HG02981 (cell line): Measurements from ENCODE around the gene MLPH.
A peak's percentile ranks its signal among the peaks of the same experiment; 100 is the strongest.
"Not testable (repeated sequence)": the region's sequence is repeated elsewhere in the genome, so short reads cannot be mapped to it uniquely, and the experiment has no call there.

ENCODE experiments used
- ATAC-seq: cut with Tn5 transposase; IDR thresholded peaks from one replicate; pipeline ENCODE4 v1.9.1; 2021; ENCODE audit warnings: mild to moderate bottlenecking, moderate library complexity; ENCODE audit not compliant: unreplicated experiment

The MLPH gene

DNA sequence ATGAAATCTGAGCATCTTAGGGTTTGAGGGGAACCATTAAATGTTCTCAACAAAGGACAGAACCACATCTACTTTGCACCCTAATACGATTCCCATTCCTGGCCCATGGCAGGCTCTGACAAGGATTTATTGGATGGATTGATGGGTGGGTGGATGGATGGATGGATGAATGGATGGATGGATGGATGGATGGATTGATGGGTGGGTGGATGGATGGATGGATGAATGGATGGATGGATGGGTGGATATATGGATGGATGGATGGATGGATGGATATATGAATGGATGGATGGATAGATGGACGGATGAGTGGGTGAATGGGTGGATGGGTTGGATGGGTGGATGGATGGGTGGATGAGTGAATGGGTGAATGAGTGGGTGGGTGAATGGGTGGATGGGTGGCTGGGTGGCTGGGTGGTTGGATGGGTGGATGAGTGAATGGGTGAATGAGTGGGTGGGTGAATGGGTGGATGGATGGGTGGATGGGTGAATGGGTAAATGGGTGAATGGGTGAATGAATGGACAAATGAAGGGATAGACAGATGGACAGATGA lies 29.6 kb upstream of the MLPH start:
- no peak for ATAC-seq

DNA sequence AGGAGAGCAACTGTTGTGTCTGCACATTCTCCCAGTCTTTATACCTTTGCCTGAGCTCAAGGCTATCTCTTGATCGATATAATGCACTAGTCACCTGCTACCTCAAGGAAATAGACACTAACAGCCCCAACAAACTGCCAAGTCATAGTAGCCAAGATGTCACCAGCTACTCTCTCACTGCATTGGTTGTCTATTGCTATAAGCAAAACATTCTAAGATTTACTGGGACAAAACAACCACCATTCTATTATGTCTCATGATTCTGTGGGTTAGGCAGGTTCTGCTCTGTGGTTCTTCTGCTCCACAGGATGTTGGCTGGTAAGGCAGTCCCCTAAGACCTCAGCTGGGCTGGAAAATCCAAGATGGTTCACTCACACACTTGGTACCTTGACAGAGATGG lies 28.5 kb upstream of the MLPH start:
- no peak for ATAC-seq

DNA sequence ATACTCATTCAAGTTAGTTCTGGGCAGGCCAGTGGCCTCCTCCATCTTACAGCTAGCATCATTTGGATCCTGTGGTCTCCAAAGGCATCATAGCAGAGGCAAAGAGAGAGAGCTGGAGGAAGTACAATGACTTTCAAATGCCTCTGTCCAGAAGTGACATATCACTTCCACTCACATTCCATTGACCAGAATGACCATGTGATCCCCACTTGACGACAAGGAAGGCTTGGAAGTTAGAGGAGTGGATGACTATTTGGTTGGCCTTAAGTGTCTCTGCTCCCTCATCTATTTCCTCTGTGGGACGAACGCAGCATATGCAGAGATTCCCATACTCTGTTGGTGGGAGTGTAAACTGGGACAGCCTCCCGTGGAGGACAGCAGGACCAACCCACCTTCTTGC lies 27.8 kb upstream of the MLPH start:
- ATAC-seq = no peak

DNA sequence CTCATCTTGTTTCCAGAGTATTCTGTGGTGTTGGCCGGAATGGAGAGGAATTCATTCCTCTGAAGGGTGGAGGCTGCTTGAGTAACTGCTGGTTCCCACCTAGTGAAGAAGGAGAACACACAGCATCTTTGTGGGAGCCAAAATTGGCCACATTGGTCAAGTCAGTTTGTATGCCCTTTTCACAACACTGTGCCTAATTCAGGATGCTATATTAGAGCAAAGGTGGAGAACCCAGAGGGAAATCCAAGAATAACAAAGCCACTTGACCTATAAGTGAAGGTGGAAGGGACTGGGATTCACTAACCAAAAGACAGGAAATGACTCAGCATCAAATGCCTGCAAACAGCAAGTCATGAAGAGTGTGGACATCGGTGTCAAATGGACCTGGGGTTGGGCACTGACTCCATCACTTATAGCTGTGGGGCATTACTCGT lies 27.3 kb upstream of the MLPH start:
- ATAC-seq = no peak

DNA sequence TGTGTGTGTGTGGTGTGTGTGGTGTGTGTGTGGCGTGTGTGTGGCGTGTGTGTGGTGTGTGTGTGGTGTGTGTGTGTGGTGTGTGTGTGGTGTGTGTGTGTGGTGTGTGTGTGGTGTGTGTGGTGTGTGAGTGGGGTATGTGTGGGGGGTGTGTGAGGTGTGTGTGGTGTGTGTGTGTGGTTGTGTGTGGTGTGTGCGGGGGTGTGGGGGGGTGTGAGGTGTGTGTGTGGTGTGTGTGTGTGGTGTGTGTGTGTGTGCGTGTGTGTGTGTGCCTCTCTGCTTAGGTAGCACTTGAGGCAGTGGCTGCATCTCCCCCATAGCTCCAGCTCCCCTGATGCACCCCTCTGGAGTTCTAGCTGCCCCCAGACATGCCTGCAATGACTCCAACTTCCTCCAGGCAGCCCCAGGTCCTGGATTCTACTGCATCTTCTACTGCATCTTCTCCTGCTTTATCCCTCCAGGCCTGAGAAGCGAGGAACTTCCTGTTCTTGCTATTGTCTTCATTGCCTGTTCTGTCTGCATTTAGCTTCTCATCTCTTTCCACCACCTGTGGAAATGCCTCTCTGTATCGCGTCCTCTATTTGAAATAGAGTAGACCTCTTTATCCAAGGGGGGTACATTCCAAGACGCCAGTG lies 22.2 kb upstream of the MLPH start:
- ATAC-seq = no peak

DNA sequence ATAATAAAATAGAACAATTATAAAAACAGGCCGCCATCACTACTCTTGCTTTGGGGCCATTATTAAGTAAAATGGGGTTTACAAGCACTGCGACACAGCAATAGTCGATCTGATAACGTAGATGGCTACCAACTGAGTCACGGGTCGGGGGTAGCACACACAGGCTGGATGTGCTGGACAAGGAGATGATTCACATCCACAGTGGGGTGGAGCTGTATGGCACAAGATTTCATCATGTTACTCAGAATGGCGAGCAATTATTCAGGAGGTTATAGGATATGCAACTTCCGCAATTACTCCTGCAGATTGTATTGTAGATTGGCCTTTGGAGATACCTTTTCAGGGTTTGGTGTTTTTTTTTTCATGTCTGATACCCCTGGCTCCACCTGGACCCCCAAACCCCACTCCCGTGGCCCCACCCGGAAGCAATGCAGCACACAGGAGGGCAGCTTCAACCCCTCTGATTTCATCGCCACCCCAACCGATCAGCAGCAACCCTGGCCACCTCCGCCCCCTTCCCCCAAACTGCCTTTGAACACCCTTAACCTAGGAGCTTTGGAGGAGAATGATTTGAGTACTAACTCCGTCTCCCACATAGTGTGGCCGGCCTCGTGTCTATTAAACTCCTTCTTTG lies 21.4 kb upstream of the MLPH start:
- ATAC-seq = no peak

DNA sequence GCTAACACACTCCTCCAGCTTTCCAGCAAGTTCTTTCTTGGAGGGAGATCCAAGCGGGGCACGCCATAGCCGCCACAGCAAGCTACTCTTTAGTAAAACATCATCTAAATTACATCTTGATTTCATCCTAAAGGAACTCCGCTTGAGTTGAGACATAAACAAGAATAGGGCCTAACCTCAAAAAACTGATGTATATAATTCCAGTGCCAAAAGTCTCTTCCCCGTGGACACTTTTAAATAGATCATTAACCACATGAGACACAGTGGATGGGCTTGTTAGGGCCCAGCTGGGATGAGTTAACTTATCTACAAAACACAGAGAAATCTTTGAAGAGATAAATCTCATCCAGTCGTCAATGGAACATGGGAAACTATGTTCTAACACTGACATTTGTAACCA lies 20.8 kb upstream of the MLPH start:
- no peak for ATAC-seq

DNA sequence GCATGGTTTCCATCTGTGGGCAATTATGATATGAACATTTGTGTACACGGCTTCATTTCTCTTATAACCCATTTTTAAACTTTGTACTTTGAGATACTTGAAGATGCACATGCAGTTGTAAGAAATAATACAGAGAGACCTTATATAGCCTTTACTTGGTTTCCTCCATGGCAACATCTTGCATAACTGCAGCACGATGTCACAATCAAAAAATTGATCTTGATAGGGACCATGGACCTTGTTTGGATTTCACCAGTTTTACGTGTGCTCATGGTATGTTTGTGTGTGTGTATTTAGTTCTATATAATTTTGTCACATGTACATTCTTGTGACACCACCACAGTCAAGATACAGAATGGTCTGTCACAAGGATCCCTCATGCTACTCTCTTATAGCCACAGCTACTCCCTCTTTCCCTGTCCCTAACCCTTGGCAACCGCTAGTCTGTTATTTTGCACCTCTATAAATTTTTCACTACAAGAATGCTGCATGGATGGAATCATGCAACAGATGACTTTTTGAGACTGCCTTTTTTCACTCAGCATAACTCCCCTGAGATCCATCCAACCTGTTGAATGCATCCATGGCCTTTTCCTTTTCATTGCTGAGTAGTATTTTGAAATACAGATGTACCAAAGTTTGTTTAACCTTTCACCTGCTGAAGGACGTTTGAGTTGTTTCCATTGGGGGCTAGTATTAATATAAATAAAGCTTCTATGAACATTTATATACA lies 19.4 kb upstream of the MLPH start:
- no peak for ATAC-seq

DNA sequence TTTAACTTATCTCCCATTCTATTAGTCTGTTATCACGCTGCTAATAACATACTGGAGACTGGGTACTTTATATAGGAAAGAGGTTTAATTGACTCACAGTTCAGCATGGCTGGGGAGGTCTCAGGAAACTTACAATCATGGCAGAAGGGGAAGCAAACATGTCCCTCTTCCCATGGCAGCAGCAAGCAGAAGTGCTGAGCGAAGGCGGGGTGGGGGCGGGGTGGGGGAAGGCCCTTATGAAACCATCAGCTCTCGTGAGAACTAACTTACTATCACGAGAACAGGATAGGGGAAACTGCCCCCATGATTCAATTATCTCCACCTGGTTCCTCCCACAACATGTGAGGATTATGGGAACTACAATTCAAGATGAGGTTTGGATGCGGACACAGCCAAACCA lies 17.6 kb upstream of the MLPH start:
- not testable (repeated sequence) for ATAC-seq

DNA sequence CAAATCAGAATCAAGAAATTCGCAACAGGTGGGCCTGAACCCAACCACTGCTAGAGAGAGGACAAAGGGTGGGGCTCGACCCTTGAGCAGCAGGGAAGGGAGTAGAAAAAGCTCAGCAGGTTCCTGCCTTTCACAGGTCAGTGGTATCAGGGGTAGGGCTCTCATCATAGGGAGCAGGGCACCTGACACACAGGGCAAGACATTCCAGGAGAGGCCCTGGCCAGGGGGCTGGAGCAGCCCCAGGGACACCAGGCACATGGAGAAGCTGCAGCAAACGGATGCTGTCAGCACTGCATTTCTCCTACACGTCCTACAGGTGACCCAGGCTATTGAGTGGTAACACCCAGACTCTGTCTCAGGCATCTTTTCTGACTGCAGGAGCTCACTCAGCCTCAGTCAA lies 17.2 kb upstream of the MLPH start:
- no peak for ATAC-seq

DNA sequence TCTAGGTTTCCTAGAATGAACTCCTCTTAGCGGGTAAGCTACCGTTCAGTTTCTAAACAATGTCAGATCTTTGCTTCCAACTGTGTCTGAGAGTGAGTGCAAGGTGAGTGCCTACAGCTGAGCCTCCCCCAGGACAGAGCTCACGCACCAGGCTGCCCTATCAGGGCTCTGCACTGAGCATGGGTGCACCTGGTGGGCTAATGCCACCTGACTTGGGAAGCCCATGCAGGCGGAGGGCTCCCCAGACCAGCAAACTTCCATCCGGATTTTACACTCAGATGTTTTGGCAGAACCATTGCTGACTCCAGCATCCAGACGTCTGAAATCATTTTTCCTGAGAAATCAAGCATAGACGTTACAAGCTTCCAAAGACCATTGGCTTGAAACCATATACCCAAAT lies 16.1 kb upstream of the MLPH start:
- no peak for ATAC-seq

DNA sequence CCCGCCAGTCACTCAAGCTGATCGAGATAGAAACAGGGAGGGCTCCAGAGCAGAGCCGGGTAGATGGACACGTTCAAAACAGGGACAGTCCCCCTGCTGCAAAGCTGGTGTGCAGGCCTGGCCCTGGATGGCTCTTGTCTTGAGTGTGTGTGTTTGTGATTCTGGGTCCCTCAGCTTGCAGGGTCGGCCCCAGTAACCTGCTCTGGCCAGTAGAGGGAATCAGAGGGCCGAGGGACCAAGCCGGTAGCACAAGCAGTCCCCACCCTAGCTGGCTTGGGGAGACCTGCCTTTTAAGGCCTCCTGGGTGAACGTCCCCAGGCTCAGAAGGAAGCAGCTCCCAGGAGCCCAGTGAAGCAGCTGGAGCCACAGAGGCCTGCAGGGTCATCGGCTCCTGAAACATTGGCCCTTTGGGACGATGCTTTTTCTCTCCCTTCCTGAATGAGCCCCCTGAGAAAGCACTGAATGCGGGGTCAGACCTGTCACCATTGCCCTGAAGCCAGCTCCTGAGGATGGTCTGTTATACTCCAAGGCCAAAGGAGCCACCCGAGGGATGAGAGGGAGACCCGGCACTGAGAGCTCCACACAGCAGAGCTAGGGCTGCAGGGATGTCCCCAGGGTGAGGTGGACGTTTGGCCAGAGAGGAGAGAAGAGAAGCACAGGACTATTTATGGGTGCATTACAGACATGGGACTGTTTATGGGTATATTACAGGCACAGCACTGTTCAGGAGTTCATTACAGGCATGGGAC lies 15.4 kb upstream of the MLPH start:
- ATAC-seq = peak; percentile 30

DNA sequence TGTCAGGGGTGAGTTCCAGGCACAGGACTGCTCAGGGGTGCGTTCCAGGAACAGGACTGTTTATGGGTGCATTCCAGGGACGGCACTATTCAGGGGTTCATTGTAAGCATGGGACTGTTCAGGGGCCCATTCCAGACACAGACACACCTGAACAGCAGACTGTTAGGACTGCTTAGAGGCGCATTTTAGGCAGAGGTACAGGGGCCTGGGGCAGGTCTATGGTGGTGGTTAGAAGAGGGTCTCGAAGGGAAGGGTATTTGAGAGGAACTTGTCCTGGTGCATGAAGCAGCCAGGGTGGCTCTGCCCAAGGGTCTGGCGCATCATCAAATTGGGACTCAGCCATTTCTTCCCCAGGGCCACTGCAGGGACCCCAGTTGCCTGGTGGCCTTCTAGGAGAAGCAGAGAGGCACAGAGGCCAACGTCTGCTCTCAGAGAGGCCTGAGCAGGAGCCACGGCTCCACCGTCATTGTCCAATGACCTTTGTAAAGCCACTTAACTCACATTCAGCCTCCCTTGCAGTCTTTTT lies 14.8 kb upstream of the MLPH start:
- ATAC-seq = no peak

DNA sequence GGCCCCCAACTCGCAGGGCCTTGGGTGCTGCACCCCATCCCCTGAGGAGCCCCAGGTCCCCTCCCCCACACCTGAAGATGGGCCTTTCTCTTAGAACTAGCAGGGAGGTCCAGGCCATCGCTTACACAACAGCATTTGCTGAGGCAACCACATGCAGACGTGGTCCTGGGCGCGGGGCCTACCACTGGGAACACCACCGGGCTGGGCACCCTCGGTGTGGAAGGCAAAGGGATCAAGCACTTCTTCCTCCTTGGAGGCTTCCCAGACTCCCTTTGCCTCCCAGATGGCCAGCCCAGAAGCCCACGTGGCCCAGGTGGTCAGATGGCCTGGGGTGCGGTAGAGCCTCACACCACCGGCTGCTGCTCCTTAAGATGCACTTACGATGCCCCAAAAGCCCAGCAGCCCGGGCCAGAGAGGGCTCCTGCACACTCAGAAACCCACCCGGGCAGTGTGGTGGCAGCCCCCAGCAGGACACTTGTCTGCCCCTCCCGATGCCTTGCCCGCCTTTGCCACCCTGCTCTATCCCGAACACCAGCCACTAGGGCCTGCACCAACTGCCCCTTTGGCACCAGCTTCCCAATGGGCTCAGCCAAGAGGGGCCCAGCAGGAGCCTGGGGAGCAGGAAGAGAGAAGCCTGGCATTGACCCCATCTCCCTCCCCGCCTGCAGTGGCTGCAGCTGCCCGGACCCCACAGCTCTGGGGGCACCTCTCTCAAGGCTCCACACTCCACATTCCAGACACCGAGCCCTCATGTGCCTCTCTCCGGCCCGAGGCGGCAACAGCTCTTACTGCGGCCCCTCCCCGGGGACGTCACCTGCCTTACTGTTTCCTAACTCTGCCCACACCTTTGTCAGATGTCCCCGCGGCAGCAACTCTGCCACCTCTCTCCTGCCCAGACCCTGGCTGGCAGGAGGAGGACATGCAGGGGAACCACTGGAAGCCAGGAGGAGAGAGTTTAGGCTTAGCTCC lies 13.9 kb upstream of the MLPH start:
- no peak for ATAC-seq

DNA sequence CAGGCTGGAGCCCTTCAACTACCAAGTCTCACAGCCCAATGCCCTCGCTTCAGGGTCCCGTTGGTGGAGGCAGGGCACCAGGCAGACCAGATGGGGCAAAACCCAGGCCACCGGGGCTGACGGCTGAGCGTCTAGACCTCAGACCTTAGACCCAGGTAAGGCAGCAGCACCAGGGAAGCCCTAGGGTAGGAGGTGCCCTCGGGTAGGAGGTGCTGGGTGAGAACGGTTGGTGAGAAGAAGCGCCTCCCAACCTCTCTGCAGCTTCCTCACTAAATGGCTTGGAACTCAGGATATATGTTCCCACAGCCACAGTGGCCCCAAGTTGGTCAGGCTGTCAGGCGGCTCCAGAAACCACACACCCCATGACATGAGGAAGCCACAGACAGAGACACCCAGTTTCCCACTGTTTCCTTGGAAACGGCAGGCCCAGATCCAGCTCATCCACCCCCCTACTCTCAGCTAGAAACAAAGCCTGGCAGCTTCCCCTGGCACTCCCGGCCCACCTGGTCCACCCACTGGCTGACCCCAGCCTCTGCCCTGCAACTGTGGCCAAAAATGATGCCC lies 13.1 kb upstream of the MLPH start:
- ATAC-seq = no peak

DNA sequence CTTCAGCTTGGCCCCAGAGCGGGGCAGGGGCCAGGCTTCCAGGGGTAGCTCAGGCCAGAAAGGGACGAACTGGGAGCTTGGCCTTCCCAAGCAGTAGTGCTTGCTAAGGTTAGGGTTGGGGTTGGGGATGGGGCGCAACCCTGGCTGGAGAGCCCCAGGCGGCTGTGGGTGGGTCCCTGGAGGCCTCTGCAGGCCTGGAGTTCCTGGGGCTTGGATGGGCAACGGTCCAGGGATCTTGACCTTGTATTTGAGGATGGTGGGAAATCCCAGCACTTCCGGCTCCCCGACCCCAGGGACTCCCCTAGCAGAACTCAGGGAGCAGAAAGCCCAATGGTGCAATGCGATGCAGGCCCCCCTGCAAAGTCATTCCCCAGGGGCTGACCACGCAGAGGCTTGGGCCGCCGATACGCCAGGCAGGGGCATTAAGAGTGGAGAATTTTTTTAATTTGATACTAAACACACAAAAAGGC lies 12.6 kb upstream of the MLPH start:
- no peak for ATAC-seq

DNA sequence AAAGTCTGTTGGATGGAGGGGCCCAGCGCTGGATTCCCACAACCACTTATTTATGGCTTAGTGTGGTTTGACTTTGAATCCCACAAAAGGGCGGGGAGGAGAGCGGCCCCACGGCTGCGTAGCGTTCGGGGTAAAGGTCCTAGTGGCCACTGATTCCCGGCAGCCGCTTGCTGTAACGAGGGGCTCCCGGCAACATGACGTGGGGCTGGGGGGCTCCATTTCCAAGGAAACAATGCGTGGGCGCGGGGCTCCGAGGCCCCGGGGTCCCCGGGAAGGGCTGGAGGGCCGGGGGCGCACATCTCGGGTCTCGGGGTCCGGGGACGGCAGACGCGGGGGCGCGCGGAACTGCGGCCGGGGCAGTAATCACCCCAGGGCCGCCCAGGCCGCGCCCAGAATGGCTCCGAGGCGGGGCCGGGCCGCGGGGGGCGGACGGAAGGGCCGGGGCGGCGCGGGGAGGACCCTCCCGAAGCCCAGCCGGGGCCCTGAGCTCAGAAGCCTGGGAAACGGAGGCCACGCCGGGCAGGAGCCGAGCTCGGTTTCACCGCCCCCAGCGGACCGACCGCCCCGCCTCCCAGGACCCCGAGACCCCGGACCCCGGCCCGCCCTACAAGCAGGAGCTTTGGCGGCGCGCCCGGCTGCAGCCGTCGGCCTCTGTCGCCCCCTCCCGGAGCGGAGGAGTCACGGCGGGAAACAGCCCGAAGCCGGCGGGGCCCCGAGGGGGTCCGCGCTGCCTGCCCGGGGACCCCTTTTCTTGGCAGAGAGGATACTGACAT lies 11.9 kb upstream of the MLPH start:
- peak; percentile 84 for ATAC-seq

DNA sequence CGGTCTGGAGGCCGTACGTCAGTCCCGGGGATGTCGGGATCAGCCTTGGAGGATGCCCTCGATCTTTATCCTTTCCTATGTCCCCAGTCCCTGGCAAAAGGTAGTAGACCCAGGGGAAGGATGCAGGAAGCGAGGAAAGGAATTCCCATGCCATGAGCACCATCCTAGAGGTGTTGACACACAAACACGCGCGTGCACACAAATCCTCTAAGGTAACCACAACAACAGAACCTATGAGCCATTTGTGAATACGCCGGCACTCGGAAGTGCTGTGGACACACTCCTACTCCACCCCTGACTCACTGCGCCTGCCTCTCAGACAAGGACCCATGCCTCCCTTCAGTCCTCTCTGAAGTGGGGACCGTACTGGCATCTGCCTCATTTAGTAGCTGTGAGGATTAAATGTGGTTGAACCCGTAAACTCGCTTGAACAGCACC lies 11.3 kb upstream of the MLPH start:
- no peak for ATAC-seq

DNA sequence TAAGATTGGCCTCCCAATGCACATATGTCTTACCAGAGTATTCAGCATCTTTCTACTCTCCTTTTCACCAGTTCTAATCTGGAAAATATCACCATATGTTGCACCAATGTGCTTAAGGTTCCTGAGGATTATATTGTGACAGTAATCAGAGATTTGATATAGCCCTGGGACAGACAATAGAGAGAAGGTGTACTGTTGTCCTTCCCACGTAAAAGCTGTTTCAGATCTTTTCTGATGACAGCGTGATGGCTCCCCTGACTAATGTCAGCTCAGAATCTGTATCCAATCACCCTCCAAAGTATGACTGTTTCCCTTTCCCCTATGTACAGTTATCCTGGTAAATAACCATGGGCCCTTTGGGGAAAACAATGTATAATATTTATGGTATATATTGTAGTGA lies 9.0 kb upstream of the MLPH start:
- no peak for ATAC-seq
